ENCODE data around the gene GALNT15.

Gene GALNT15

GRCh38 chr3:16200411-16200810 is 25.9 kb downstream of the GALNT15 start:
- no peak for TF ChIP-seq CTCF (IDR thresholded peaks at IDR 0.05; ENCODE audit: low read depth, low read length)
- H3K4me3 ChIP-seq (replicated peaks in 1 of 2; ENCODE audit: low read depth in 2 of 2, low read length in 2 of 2), result no peak overlapping the region
- peak in 1 of 2 donors; percentile 50 for DNase-seq (ENCODE audit: low read depth in 2 of 2)

- H3K4me3 ChIP-seq (replicated peaks in 1 of 2; ENCODE audit: low read depth in 2 of 2, low read length in 2 of 2), result no peak overlapping the region
- TF ChIP-seq CTCF (IDR thresholded peaks at IDR 0.05; ENCODE audit: low read depth, low read length), result no peak
- peak in 1 of 2 donors; percentile 75 for DNase-seq (ENCODE audit: low read depth in 2 of 2)
These were observed 28.6 kb downstream of the GALNT15 start for GRCh38 chr3:16203031-16203430.

- DNase-seq (ENCODE audit: low read depth in 2 of 2), result peak in 1 of 2 donors; percentile 48
- no peak for TF ChIP-seq CTCF (IDR thresholded peaks at IDR 0.05; ENCODE audit: low read depth, low read length)
- no peak overlapping the region for H3K4me3 ChIP-seq (replicated peaks in 1 of 2; ENCODE audit: low read depth in 2 of 2, low read length in 2 of 2)
These were observed 29.5 kb downstream of the GALNT15 start for GRCh38 chr3:16203671-16204629.

GRCh38 chr3:16204751-16205150 is 30.3 kb downstream of the GALNT15 start:
- no peak overlapping the region for H3K4me3 ChIP-seq (replicated peaks in 1 of 2; ENCODE audit: low read depth in 2 of 2, low read length in 2 of 2)
- DNase-seq (ENCODE audit: low read depth in 2 of 2), result no peak
- no peak for TF ChIP-seq CTCF (IDR thresholded peaks at IDR 0.05; ENCODE audit: low read depth, low read length)

GRCh38 chr3:16205156-16205870 is 30.8 kb downstream of the GALNT15 start:
- H3K4me3 ChIP-seq (replicated peaks in 1 of 2; ENCODE audit: low read depth in 2 of 2, low read length in 2 of 2), result no peak overlapping the region
- DNase-seq (ENCODE audit: low read depth in 2 of 2), result peak in 1 of 2 donors; percentile 56
- no peak for TF ChIP-seq CTCF (IDR thresholded peaks at IDR 0.05; ENCODE audit: low read depth, low read length)

- DNase-seq (ENCODE audit: low read depth in 2 of 2), result no peak
- no peak overlapping the region for H3K4me3 ChIP-seq (replicated peaks in 1 of 2; ENCODE audit: low read depth in 2 of 2, low read length in 2 of 2)
- TF ChIP-seq CTCF (IDR thresholded peaks at IDR 0.05; ENCODE audit: low read depth, low read length), result no peak
These were observed 32.6 kb downstream of the GALNT15 start for GRCh38 chr3:16207031-16207430.

All from cardiac fibroblast (primary cell).